Fibroblast of lung (primary cell): ENCODE results near the gene GNLY.

Experiments used
- EZH2 ChIP-seq: IDR thresholded peaks from 2 replicates; pipeline ENCODE4 v1.5.1; 2012; ENCODE audit warnings: low read length, control low read depth, mild to moderate bottlenecking; ENCODE audit errors: missing control alignments
- TF ChIP-seq, protein P1 (sequence below), 2 donors: IDR thresholded peaks in 1 of 2; conservative IDR thresholded peaks in 1 of 2; 1 replicate in 1 of 2; 2 replicates in 1 of 2; pipeline ENCODE4 v1.5.1; 2011 to 2012; ENCODE audit warnings: low read length in 2 of 2, control low read depth in 1 of 2, inconsistent platforms in 1 of 2, low read depth in 1 of 2, mild to moderate bottlenecking in 1 of 2

GRCh38 chr2:85681776-85682175 lies 12.4 kb upstream of the GNLY start:
- TF ChIP-seq, protein P1, sequence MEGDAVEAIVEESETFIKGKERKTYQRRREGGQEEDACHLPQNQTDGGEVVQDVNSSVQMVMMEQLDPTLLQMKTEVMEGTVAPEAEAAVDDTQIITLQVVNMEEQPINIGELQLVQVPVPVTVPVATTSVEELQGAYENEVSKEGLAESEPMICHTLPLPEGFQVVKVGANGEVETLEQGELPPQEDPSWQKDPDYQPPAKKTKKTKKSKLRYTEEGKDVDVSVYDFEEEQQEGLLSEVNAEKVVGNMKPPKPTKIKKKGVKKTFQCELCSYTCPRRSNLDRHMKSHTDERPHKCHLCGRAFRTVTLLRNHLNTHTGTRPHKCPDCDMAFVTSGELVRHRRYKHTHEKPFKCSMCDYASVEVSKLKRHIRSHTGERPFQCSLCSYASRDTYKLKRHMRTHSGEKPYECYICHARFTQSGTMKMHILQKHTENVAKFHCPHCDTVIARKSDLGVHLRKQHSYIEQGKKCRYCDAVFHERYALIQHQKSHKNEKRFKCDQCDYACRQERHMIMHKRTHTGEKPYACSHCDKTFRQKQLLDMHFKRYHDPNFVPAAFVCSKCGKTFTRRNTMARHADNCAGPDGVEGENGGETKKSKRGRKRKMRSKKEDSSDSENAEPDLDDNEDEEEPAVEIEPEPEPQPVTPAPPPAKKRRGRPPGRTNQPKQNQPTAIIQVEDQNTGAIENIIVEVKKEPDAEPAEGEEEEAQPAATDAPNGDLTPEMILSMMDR (conservative IDR thresholded peaks at IDR 0.05 in 1 of 2, IDR thresholded peaks at IDR 0.05 in 1 of 2; ENCODE audit: low read depth in 1 of 2, low read length in 2 of 2) = no peak
- TF ChIP-seq EZH2 = no peak
